Endothelial cell of umbilical vein (primary cell): ENCODE results near the gene RIMBP2. TPM values are rescaled to one million over a fixed set of nuclear protein-coding genes. Genes with fewer than 3 reads are reported as not detected.

Experiments
- BruUV-seq: library from RNA; stranded (reverse); fragments of 400-500 nt; replicated peaks from 2 replicates; lab custom pipeline; 2021; lab: Mats Ljungman, UMichigan
- CTCF ChIA-PET: fragments of 300-600, 350-600 bp; sonication (Branson Sonifier 250); formaldehyde crosslinking; loops from one replicate; lab custom pipeline; 2021; ENCODE audit warnings: antibody characterized with exemption, inconsistent platforms; lab: Charles Lee
- POLR2A ChIA-PET: fragments of 300-600, 350-600 bp; sonication (Branson Sonifier 250); formaldehyde crosslinking; loops from one replicate; lab custom pipeline; 2021; ENCODE audit warnings: antibody characterized with exemption, inconsistent platforms; lab: Charles Lee
- DNase-seq: peaks from one replicate; pipeline ENCODE4 v3.0.0-alpha.2; 2011; ENCODE audit warnings: low read depth, low spot score
- FAIRE-seq: peaks from 2 replicates; lab custom pipeline; 2011; peaks lifted over from hg19 to GRCh38; lab: Jason Lieb, UNC
- H2AFZ ChIP-seq: 2 replicates; pipeline ENCODE4 v1.6.0; 2012; ENCODE audit warnings: low read depth, low read length, control low read depth, inconsistent platforms
- H3K27ac ChIP-seq: 2 replicates; pipeline ENCODE4 v1.5.1; 2011; ENCODE audit warnings: low read depth, mild to moderate bottlenecking, control low read depth, low read length, moderate library complexity; ENCODE audit not compliant: insufficient read depth
- H3K27me3 ChIP-seq, 2 experiments: 2 replicates each; pipeline versions ENCODE4 v1.6.0 to v1.6.1; 2011; ENCODE audit warnings: low read length in 2 of 2, mixed read lengths in 1 of 2; ENCODE audit not compliant: control insufficient read depth in 2 of 2, insufficient read depth in 2 of 2
- H3K36me3 ChIP-seq, 2 experiments: 2 replicates in 1 of 2; 3 replicates in 1 of 2; pipeline ENCODE4 v1.5.1; 2011; ENCODE audit warnings: low read length in 2 of 2, mild to moderate bottlenecking in 1 of 2, moderate library complexity in 1 of 2; ENCODE audit not compliant: control insufficient read depth in 2 of 2, insufficient read depth in 2 of 2; ENCODE audit errors: extremely low read depth in 1 of 2
- H3K4me1 ChIP-seq: 3 replicates; pipeline ENCODE4 v1.5.1; 2011; ENCODE audit warnings: mild to moderate bottlenecking, low read length; ENCODE audit not compliant: control insufficient read depth, insufficient read depth; ENCODE audit errors: extremely low read depth
- H3K4me2 ChIP-seq: 2 replicates; pipeline ENCODE4 v1.6.1; 2011; ENCODE audit warnings: low read length, control low read depth, mixed read lengths; ENCODE audit not compliant: insufficient read depth
- H3K4me3 ChIP-seq, 3 experiments: fragments of 200-600 bp in 1 of 3; sonication (generic), shearing (Covaris generic) in 1 of 3; replicated peaks in 1 of 3; 2 replicates each; pipeline ENCODE4 v1.5.1; 2011 to 2016; ENCODE audit warnings: control low read depth in 3 of 3, low read length in 3 of 3, mild to moderate bottlenecking in 2 of 3, inconsistent platforms in 1 of 3, low read depth in 1 of 3, moderate library complexity in 1 of 3; ENCODE audit not compliant: insufficient read depth in 1 of 3
- H3K79me2 ChIP-seq: 2 replicates; pipeline ENCODE4 v1.6.0; 2012; ENCODE audit warnings: low read length, inconsistent platforms; ENCODE audit not compliant: control insufficient read depth, insufficient read depth
- H3K9ac ChIP-seq: replicated peaks from 2 replicates; pipeline ENCODE3; 2011; ENCODE audit warnings: low read length, control low read depth; ENCODE audit not compliant: insufficient read depth; ENCODE audit errors: extremely low read depth
- H3K9me1 ChIP-seq: replicated peaks from 3 replicates; pipeline ENCODE4 v1.6.0; 2011; ENCODE audit warnings: mild to moderate bottlenecking, low read length; ENCODE audit not compliant: control insufficient read depth, insufficient read depth; ENCODE audit errors: extremely low read depth
- H3K9me3 ChIP-seq: replicated peaks from 2 replicates; pipeline ENCODE4 v1.5.1; 2012; ENCODE audit warnings: low read length, inconsistent platforms; ENCODE audit not compliant: control insufficient read depth, insufficient read depth
- H4K20me1 ChIP-seq: replicated peaks from 2 replicates; pipeline ENCODE3; 2011; ENCODE audit warnings: mild to moderate bottlenecking, low read length; ENCODE audit not compliant: control insufficient read depth, insufficient read depth; ENCODE audit errors: extremely low read depth
- EZH2 ChIP-seq: IDR thresholded peaks from 2 replicates; pipeline ENCODE4 v1.6.1; 2012; ENCODE audit warnings: borderline replicate concordance, low read depth, mild to moderate bottlenecking, moderate library complexity, low read length, inconsistent platforms; ENCODE audit not compliant: severe bottlenecking
- FOS ChIP-seq: IDR thresholded peaks from 2 replicates; pipeline ENCODE4 v1.6.1; 2011; ENCODE audit warnings: mild to moderate bottlenecking, low read length, moderate library complexity, borderline replicate concordance; ENCODE audit not compliant: insufficient read depth
- JUN ChIP-seq: IDR thresholded peaks from 2 replicates; pipeline ENCODE4 v1.6.1; 2011; ENCODE audit warnings: borderline replicate concordance, low read depth; ENCODE audit not compliant: insufficient read length, insufficient read depth
- MAX ChIP-seq: IDR thresholded peaks from 2 replicates; pipeline ENCODE4 v1.6.1; 2011; ENCODE audit not compliant: insufficient read depth, insufficient read length
- POLR2AphosphoS5 ChIP-seq: IDR thresholded peaks from 2 replicates; pipeline ENCODE4 v1.6.1; 2012; ENCODE audit warnings: low read depth, mild to moderate bottlenecking, control low read depth, low read length, moderate library complexity; ENCODE audit not compliant: insufficient read depth
- dilution Hi-C: fragments of 300-500 bp; cut with MboI; formaldehyde crosslinking; loops from one replicate; pipeline ENCODE4 v1.15.0; 2019; ENCODE audit warnings: low sequenced_read_pairs; ENCODE audit not compliant: extremely low pct_ligation_motif_present
- intact Hi-C: fragments of 100-400 bp; cut with micrococcal nuclease; formaldehyde crosslinking; loops from one replicate; pipeline ENCODE4 v1.10.0; 2022
- polyA plus RNA-seq, 4 experiments: library from polyadenylated mRNA; depleted of rRNA in 3 of 4; stranded (reverse) in 3 of 4; unstranded in 1 of 4; fragments of >200 nt; gene quantifications; 2 replicates each; pipeline versions ENCODE4 v1.2.1 to v1.2.3, GENCODE V29; 2011 to 2012; ENCODE audit warnings: missing spikeins in 1 of 4
- total RNA-seq: library from RNA; stranded (reverse); gene quantifications from 2 replicates; pipeline ENCODE4 v1.2.3, GENCODE V29; 2021
- TF ChIP-seq, protein P1 (sequence below), 2 donors: IDR thresholded peaks; 1 replicate in 1 of 2; 2 replicates in 1 of 2; pipeline ENCODE4 v1.5.1; 2011; ENCODE audit warnings: low read length in 2 of 2, mild to moderate bottlenecking in 2 of 2, moderate library complexity in 2 of 2, control low read depth in 1 of 2, inconsistent platforms in 1 of 2, low read depth in 1 of 2; ENCODE audit not compliant: insufficient read depth in 1 of 2; ENCODE audit errors: extremely low read depth in 1 of 2

Gene RIMBP2
- total and polyA plus RNA-seq, 2 donors (not counting 3 experiments of a cell fraction or from before 2014, with no cell fraction given), result 0.04 TPM; not detected in 1

DNA sequence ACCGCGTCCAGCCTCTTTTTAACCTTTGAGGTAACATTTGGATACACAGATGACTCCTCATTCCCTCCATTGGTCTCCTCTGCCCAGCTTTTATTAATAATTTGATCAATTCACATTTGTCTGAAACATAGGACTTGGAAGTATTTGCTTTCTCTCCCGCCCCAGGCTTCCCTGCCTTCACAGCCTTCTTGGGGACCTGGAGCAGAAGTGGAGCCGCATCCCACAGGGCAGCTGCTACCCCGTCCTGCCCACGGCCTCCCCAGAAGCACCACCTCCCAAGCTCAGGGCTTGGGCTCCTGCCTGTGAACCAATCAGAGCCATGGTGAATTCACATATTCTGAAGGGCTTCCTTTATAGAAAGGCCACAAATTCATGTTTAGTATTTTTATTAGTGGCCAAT is 280.8 kb downstream of the RIMBP2 start:
- Histone ChIP-seq H3K4me2 (no peak overlapping the region), H3K9ac (no peak overlapping the region), H3K9me1 (no peaks in the 10 kb centered on the region), H3K4me1 (no peaks in the 10 kb centered on the region), H4K20me1 (no peaks in the 10 kb centered on the region), H3K36me3 (no peaks in the 10 kb centered on the region), H3K79me2 (no peaks in the 10 kb centered on the region), H3K27ac (no peak overlapping the region), H2AFZ (no peak overlapping the region), H3K4me3 (no peak overlapping the region), H3K9me3 (peaks cover 10% of the 10 kb centered on the region), H3K27me3 (no peaks in the 10 kb centered on the region)
- DNase-seq (no peak), FAIRE-seq (no peak)
- POLR2A ChIA-PET, result no interaction called here
- TF ChIP-seq EZH2 (no peak), MAX (no peak)
- TF ChIP-seq, protein P1, sequence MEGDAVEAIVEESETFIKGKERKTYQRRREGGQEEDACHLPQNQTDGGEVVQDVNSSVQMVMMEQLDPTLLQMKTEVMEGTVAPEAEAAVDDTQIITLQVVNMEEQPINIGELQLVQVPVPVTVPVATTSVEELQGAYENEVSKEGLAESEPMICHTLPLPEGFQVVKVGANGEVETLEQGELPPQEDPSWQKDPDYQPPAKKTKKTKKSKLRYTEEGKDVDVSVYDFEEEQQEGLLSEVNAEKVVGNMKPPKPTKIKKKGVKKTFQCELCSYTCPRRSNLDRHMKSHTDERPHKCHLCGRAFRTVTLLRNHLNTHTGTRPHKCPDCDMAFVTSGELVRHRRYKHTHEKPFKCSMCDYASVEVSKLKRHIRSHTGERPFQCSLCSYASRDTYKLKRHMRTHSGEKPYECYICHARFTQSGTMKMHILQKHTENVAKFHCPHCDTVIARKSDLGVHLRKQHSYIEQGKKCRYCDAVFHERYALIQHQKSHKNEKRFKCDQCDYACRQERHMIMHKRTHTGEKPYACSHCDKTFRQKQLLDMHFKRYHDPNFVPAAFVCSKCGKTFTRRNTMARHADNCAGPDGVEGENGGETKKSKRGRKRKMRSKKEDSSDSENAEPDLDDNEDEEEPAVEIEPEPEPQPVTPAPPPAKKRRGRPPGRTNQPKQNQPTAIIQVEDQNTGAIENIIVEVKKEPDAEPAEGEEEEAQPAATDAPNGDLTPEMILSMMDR (IDR thresholded peaks at IDR 0.05; ENCODE audit: extremely low read depth in 1 of 2, insufficient read depth in 1 of 2, low read depth in 1 of 2, low read length in 2 of 2), result no peak
- CTCF ChIA-PET, result no interaction called here
- dilution Hi-C loops (no loop called here), intact Hi-C loops (no loop called here)
- BruUV-seq, result no TSS peak

DNA sequence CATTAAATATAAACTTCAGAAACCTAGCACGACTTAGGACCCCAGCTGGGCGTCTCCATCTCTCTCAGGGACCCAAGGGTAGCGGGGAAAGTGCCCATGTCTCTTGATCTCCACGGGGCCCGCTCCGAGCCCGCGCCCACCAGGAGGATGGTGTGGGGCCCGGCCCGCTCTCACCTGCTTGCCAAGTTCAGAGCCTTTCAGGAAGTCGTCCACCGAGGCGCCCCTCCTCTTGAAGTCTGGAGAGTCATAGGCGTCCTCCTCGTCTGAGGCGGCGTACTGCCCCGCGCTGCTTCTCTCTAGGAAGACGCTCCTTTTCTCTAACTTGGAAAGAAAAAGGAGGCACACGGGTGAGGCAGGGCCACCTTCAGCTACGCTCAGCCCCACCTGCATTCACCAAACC is 281.5 kb downstream of the RIMBP2 start:
- TF ChIP-seq JUN (no peak), POLR2AphosphoS5 (no peak), FOS (no peak)
- BruUV-seq, result no TSS peak
- FAIRE-seq, result no peak
- Histone ChIP-seq H3K27ac (no peak overlapping the region), H2AFZ (no peak overlapping the region), H3K4me2 (no peak overlapping the region), H3K9me3 (peaks cover 10% of the 10 kb centered on the region), H4K20me1 (no peaks in the 10 kb centered on the region), H3K9me1 (no peaks in the 10 kb centered on the region), H3K4me3 (no peak overlapping the region), H3K27me3 (no peaks in the 10 kb centered on the region), H3K4me1 (no peaks in the 10 kb centered on the region), H3K79me2 (no peaks in the 10 kb centered on the region), H3K9ac (no peak overlapping the region), H3K36me3 (no peaks in the 10 kb centered on the region)
- POLR2A ChIA-PET, result no interaction called here
- dilution Hi-C loops (no loop called here), intact Hi-C loops (no loop called here)
- CTCF ChIA-PET, result no interaction called here
- DNase-seq, result no peak
